HG03175 (cell line): ENCODE measurements around the gene OSGIN1.

ENCODE experiments used
- ATAC-seq: cut with Tn5 transposase; IDR thresholded peaks from one replicate; pipeline ENCODE4 v1.9.1; 2021; ENCODE audit warnings: mild to moderate bottlenecking, moderate library complexity; ENCODE audit not compliant: unreplicated experiment

Gene OSGIN1

DNA sequence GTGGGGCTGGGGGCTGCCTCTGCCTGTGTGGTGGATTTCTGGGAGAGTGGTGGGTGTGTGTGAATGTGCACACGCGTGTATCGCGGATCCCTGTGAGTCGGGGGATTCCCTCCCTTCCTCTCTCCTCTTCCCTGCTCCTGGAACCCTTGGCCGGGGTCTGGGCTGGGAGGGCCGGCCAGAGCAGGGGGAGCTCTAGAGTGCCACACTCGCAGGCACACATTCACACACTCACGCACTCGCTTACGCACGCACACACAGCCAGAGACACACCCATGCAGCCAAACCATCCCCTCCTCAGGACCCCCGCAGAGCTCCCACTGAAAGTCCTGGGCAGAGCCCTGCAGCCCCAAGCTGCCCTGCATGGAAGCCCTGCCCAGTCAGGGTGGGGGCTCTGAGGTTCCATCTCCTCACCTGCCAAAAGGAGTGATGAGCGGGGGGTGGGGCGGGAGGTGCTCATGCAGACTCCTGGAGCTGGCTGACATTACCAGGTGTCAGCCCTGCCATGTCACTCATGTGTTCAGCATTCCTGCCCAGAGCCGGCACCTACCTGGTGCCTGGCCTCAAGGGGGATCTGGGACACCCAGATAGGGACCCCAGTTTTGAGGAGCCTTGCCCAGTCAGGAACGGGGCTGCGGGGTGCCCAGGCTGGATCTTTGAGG, 16.9 kb downstream of the OSGIN1 start:
- no peak for ATAC-seq

DNA sequence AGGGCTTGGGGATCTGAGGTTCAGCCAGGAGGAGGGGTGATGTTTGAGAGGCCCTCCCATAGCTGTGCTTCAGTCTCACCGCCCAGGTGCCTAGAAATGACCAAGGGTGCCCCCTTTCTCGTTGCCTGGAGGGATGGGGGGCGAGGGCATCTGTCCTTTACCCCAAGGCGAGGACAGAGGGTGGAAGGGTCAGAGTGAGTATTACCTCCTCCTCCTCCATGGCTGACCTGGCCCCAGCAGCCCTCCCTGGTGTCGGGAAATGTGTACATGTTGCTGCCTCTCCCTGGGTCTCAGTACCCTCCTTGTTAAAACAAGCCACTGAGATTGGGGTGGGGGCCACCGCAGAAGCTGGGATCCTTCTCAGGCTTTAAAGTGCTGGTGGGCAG, 17.4 kb downstream of the OSGIN1 start:
- ATAC-seq, result no peak

DNA sequence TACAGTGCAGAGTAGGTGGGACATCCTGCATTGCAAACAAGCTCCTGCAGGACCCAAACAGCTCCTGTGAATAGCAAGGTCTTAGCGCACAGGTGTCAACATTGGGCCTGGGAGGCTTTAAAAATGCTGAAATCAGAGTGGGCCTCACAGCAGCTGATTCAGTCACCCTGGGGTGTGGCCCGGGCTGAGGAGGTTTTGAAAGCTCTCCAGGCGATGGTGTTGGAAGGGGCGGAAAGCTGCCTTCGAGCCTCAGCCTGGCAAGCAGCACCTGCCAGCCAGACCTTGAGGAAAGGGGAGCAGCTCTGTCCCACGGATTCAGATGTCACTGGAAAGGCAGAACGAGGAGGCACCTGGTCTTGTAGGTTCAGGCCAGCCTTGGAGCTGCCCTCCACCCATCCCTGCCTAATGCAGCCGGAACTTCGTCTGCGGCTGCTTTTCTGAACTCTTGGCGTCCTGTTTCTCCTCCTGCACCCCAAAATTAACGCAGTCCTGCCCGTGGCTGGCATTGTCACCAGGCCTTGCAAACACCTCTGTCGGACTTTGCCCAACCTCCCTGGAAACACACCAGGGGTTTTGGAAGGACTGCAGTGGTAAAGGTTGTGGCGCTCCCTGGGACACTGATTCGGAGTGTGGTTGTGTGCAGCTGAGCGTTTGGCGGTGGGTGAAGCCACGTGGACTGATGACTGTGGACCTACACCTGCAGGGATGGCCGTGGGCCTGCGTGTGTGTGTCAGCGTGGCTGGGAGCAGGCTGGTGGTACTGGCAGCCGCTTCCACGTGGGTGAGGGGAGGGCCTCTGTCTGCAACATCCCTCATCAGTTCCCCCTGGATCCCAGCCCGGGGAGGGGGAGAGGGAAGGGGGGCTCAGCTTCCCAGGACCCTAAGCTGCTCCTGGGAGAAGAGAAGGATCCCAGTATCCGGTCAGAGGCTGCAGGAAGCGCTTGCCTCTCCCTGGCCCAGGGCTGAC, 18.4 kb downstream of the OSGIN1 start:
- ATAC-seq, result no peak

GRCh38 chr16:83972256-83973008, 19.4 kb downstream of the OSGIN1 start:
- ATAC-seq, result no peak

DNA sequence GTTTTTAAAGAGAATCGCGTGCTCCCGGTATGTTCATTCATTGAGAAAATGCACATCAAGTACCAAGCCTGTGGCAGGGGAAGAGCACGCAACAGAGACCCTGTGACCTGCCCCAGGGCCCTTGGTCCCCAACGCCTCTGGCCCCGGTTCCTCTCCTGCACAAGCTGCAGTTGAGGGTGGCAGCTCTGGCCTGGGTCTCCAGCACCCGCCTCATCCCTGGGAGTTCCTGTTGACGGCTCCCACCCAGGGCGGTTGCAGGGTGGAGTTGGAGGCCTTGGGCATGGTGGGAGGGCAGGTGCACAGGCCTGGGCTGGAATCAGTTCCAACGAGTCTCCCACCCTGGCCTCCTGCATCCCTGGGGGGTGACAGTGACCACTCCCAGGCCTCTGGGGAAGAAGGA, 20.0 kb downstream of the OSGIN1 start:
- ATAC-seq, result no peak

DNA sequence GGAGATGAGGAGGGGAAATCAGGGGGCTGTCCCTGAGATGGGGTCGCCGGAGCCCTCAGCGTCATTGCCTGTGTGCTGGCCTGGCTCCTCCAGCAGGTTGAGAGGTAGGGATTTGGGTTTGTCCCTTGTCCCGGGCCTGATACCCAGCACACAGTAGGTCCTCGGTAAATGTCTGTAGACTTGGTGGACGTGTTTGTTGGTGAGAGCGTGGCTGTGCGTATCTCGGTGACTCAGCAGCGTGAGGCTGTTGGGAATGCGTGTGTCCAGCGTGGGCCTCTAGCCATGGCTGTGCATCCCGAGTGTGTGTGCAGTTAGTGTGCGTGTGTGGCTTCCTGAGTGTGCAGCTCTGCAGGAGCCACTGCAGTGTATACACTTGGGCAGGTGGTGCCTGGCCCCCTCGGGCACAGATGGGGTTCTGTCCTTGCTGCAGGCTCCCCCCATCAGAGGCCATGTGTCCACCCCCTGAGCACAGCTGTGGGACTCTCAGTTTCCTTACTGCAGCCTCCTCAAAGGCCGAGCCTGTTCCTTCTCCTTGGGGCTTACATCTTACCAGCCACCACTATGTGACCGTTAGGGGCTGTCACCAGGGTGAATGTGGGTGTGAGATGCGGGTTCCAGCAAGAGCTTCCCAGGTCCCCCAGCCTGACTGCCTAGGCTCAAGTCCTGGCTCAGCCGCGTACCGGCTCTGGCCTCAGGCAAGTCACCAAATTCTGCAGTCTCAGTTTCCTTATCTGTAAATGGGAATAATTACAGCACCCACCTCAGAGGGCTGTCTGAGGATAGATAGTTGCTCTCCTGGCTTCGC, 20.7 kb downstream of the OSGIN1 start:
- ATAC-seq, result no peak

DNA sequence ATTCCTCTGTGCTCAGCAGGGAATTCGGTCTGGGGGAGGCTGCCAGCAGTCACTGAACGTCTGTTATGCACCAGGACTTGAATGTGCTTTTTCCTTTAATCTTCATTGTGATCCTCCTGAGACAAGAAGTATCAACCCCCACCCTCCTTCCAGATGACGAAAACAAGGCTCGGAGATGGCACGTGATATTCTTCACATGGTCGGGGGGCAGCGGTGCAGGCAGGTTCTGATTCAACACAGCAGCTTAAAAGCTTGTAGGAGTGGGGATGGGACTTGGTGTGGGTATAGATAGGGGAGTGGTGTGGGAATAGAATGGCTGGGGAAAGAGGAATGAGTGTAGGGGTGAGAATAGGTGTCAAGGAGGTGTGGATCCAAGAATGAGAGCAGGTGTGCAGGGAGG, 21.4 kb downstream of the OSGIN1 start:
- no peak for ATAC-seq

- ATAC-seq, result no peak
Observed at GRCh38 chr16:83975590-83976260, 22.7 kb downstream of the OSGIN1 start.

DNA sequence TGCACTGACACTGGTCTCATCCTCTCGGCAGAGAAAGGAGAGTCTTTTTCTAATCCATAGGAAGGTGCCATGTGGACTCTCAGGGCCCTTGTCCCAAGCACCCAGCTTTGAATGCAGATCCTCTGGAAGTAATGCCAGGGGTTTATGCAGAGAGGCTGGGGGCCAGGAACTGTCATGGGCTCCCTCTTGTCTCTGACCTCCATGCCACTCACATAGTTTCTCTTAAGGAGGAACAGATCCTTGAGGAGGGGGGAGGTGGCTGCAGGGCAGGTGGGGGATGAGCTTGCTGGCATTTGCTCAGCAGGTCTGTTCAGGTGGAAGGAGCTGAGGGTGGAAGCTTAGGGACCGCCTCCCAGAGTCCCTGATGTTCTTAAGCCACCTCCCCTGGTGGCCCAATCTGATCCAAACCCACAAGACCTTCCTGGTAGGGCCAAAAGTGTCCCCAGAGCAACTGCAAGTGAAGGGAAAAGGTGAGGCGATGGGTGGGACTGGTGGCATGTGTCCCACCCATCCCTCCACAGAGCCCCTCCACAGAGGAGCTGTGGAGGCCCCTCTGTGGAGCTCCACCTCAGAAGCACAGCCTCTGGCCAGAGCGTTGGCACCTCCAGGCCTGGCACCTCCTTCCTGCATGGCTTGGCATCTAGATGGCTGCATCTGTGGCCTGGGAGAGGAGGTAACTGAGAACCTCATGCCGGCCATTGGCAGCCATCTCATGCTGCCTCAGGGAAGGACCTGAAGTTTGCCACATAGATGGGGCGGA, 24.2 kb downstream of the OSGIN1 start:
- no peak for ATAC-seq

DNA sequence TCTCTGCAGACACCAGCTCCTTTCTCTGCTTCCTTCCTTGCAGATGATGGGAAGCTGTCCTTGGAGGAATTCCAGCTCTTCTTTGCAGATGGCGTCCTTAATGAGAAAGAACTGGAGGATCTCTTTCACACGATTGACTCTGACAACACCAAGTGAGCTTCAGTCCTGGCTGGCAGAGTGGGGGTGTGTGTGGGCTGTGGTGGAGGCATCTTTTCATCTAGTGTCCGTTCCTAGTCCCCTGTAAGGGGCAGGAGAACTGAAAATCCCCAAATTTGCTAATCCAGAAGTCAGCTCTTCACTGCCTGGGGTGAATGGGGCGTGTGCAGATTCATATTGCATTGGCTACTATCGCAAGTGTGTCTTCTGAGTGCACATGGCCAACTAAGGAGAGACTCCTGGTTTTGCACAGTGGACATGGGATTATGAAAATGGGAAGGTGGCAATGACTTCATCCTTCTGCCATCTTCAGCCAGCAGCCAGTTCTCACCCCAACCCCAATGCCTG, 25.4 kb downstream of the OSGIN1 start:
- ATAC-seq, result no peak

DNA sequence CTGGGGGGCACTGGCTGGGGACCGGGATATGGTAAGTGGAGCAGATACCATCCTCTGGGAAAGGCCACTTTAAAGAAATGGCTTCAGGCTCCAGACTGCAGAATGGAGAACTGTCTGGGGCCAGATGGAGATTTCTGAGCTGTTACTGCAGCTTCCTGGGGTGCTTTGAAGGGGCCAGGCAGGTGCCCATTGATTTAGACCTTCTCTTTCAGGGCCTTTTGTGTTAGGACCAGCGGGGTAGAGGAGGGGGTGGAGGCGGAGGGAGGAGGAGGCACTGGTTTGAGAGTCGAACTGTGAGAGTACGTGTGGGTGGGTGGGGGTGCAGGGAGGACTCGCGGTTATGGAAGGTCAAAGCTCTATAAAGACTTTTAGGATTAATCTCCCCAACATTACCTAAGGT, 26.4 kb downstream of the OSGIN1 start:
- ATAC-seq, result no peak

- ATAC-seq, result no peak
Observed at GRCh38 chr16:83980794-83981193, 27.8 kb downstream of the OSGIN1 start.

- no peak for ATAC-seq
Observed at GRCh38 chr16:83981799-83982198, 28.8 kb downstream of the OSGIN1 start.

DNA sequence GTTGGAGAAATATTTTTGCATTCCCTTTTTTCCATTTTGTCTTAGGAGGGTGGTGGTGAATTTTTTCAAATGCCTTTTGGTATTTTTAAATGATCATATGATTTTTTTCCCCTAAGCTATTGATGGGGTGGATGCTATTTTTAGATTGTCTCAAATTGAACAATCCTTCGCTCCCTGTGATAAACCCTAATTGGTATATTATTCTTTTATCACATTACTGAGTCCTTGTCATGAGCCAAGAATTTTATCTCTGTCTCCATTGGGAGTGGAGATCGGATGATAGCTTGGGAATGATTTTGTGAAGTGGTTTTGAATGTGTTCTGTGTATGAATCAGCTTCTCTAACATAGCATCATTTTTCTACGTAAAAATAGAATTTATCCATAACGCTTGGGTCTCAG, 30.5 kb downstream of the OSGIN1 start:
- ATAC-seq, result no peak

DNA sequence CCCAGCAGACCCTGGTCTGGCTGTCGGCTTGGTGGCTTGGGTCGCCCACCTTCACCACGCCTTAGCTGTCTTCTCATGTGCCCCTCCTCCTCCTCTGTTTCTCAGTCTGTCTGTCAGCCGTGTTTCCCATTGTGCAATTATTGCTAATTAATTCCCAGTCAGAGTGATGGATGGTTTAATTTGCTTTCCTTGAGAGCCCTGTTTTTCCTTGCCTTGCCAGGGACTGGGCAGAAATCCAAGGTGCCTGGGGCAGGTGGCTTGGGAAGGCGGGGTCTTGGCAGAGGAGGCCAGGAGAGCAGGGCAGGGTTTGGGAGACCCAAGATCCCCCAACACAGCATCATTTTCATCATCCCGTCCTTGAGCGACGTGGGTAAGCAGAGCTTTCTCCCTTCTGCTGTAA, 36.3 kb downstream of the OSGIN1 start:
- ATAC-seq, result no peak

DNA sequence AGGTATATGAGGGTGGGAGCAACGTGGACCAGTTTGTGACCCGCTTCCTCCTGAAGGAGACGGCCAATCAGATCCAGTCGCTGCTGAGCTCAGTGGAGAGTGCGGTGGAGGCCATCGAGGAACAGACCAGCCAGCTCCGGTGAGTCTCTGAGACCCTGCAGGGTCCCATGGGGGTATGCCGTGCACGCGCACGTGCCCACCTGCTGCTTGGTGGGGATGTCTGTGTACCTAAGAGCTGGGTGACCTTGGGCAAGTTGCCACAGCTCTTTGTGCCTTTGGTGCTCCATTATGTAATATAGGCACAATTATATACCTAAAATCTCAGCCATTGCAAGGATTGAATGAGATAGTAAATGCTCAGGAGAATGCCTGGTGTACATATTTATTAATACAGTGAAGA, 37.5 kb downstream of the OSGIN1 start:
- no peak for ATAC-seq

DNA sequence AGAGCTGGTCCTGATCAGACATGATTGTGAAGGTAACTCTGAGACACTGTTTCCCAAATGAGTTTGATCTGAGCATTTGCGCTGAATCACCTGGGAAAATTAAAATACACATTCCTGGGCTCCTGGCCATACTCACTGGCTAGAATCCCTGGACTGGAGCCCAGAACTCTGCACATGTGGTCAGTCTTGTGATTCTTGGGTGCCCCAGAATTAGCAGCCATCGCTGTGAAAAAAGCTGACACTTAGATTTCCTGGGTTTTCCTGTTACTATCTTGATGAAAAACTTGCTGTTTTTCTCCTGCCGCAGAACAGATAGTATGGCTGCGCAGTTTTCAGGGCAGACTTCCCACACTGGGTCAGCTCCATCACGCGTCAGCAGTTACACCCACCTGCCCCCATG, 39.6 kb downstream of the OSGIN1 start:
- no peak for ATAC-seq

- ATAC-seq, result no peak
Observed at GRCh38 chr16:83994087-83994486, 41.0 kb downstream of the OSGIN1 start.

DNA sequence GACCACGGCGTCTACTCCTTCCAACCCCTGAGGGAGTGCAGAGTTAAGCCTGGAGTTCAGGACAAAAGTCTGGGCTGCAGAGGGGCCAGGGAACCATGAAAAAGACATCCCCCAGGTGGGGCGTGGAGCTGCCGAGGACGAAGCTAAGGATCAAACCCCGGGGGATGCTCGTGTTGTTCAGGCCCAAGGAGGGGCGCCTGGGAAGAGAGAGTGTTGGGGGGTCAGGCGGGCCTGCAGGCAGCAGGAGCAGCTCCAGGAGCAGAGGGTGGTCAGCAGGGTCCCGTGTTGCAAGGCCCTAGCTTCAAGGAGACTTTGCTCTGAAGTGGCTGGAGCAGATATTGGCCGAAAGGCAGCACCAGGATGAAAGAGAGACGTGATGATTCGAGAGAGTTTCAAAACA, 41.7 kb downstream of the OSGIN1 start:
- no peak for ATAC-seq
